ENCODE results near the gene CTNNA3. TPM values are rescaled to one million over a fixed set of nuclear protein-coding genes. Genes with fewer than 3 reads are reported as not detected.

The CTNNA3 gene
- total and polyA plus RNA-seq, 4 donors: under 0.01 to 39.8 (median 0.09) TPM

GRCh38 chr10:66983475-66983818 lies 712.5 kb downstream of the CTNNA3 start:
- Histone ChIP-seq H3K36me3 (ENCODE audit: control insufficient read depth in 4 of 4, insufficient read depth in 4 of 4, low read length in 4 of 4) (peaks cover 0 to 3% (median 0%) of the 10 kb centered on the region in 4 donors), H3K9ac (ENCODE audit: insufficient read depth in 1 of 2, low read length in 2 of 2) (no peak overlapping the region), H3K27ac (ENCODE audit: low read depth in 1 of 2, low read length in 1 of 2) (no peak overlapping the region), H3K27me3 (ENCODE audit: control insufficient read depth in 3 of 3, insufficient read depth in 3 of 3, low read length in 2 of 3) (no peaks in the 10 kb centered on the region), H3K4me3 (no peak overlapping the region), H3K9me3 (ENCODE audit: control insufficient read depth in 4 of 4, insufficient read depth in 3 of 4, low read length in 3 of 4) (no peaks in the 10 kb centered on the region), H3K4me1 (ENCODE audit: control insufficient read depth in 5 of 5, insufficient read depth in 5 of 5, low read length in 5 of 5) (peaks cover 0 to 8% (median 0%) of the 10 kb centered on the region in 5 donors)
- TF ChIP-seq CTCF (IDR thresholded peaks at IDR 0.05; ENCODE audit: control extremely low read depth, extremely low read depth): no peak
- DNase-seq (no peak), ATAC-seq (ENCODE audit: insufficient read depth, low FRiP score) (no peak)

- Histone ChIP-seq H3K27ac (ENCODE audit: low read depth in 1 of 2, low read length in 1 of 2) (no peak overlapping the region), H3K9me3 (ENCODE audit: control insufficient read depth in 4 of 4, insufficient read depth in 3 of 4, low read length in 3 of 4) (no peaks in the 10 kb centered on the region), H3K4me1 (ENCODE audit: control insufficient read depth in 5 of 5, insufficient read depth in 5 of 5, low read length in 5 of 5) (peaks cover 0 to 8% (median 0%) of the 10 kb centered on the region in 5 donors), H3K9ac (ENCODE audit: insufficient read depth in 1 of 2, low read length in 2 of 2) (no peak overlapping the region), H3K4me3 (no peak overlapping the region), H3K36me3 (ENCODE audit: control insufficient read depth in 4 of 4, insufficient read depth in 4 of 4, low read length in 4 of 4) (peaks cover 0 to 3% (median 0%) of the 10 kb centered on the region in 4 donors), H3K27me3 (ENCODE audit: control insufficient read depth in 3 of 3, insufficient read depth in 3 of 3, low read length in 2 of 3) (no peaks in the 10 kb centered on the region)
- DNase-seq: no peak
- TF ChIP-seq CTCF (IDR thresholded peaks at IDR 0.05; ENCODE audit: control extremely low read depth, extremely low read depth): no peak
- ATAC-seq (ENCODE audit: insufficient read depth, low FRiP score): no peak
- 42 to 51% methylated on average over 6 of the region's 6 CpGs for WGBS, 2 donors
Observed at GRCh38 chr10:66982792-66983474, 713.1 kb downstream of the CTNNA3 start.

DNA sequence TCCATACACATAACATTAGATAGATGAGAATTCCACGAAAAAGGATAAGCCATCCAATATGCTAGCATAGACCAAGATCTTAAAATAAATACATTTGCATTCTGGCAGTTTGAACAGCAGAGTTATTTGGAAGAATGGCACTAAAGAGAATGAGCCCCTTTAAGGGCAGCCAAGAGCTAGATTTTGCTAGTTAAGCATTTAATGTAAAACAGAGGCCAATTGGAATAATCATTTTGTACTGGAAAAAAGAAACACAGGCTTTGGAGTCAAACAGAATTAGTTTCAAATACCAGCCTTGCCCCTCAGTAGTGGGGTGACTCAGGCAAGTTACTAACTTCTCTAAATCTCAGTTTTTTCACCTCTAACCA lies 714.0 kb downstream of the CTNNA3 start:
- no peaks in the 10 kb centered on the region for H3K9me3 ChIP-seq (ENCODE audit: control insufficient read depth in 4 of 4, insufficient read depth in 3 of 4, low read length in 3 of 4)
- peaks cover 0 to 2% (median 0%) of the 10 kb centered on the region in 4 donors for H3K36me3 ChIP-seq (ENCODE audit: control insufficient read depth in 4 of 4, insufficient read depth in 4 of 4, low read length in 4 of 4)
- TF ChIP-seq CTCF (IDR thresholded peaks at IDR 0.05; ENCODE audit: control extremely low read depth, extremely low read depth): no peak
- no peak for ATAC-seq (ENCODE audit: insufficient read depth, low FRiP score)
- no peaks in the 10 kb centered on the region for H3K27me3 ChIP-seq (ENCODE audit: control insufficient read depth in 3 of 3, insufficient read depth in 3 of 3, low read length in 2 of 3)
- 89 to 95% methylated on average over 1 of the region's 1 CpG for WGBS, 2 donors
- H3K27ac ChIP-seq (ENCODE audit: low read depth in 1 of 2, low read length in 1 of 2): no peak overlapping the region
- H3K9ac ChIP-seq (ENCODE audit: insufficient read depth in 1 of 2, low read length in 2 of 2): no peak overlapping the region
- no peak overlapping the region for H3K4me3 ChIP-seq
- no peak for DNase-seq
- H3K4me1 ChIP-seq (ENCODE audit: control insufficient read depth in 5 of 5, insufficient read depth in 5 of 5, low read length in 5 of 5): peaks cover 0 to 8% (median 0%) of the 10 kb centered on the region in 5 donors
